Epidermal melanocyte (primary cell): ENCODE measurements around the gene CDS2.
A peak's percentile ranks its signal among the peaks of the same experiment; 100 is the strongest.

ENCODE experiments used
- DNase-seq: peaks from one replicate; pipeline ENCODE4 v3.0.0; 2011; ENCODE audit warnings: low spot score; ENCODE audit not compliant: insufficient read length

CDS2 gene

GRCh38 chr20:5180933-5181332, 54.1 kb downstream of the CDS2 start:
- no peak for DNase-seq

GRCh38 chr20:5181492-5181891, 54.7 kb downstream of the CDS2 start:
- no peak for DNase-seq

- DNase-seq: no peak
Measured at GRCh38 chr20:5181958-5182357, 55.1 kb downstream of the CDS2 start.

GRCh38 chr20:5182615-5183254, 55.9 kb downstream of the CDS2 start:
- DNase-seq: no peak

GRCh38 chr20:5183731-5184474, 57.1 kb downstream of the CDS2 start:
- DNase-seq: no peak

- DNase-seq: no peak
Measured at GRCh38 chr20:5184684-5185083, 57.9 kb downstream of the CDS2 start.

- no peak for DNase-seq
Measured at GRCh38 chr20:5187122-5187521, 60.3 kb downstream of the CDS2 start.

- no peak for DNase-seq
Measured at GRCh38 chr20:5188736-5189135, 61.9 kb downstream of the CDS2 start.

- no peak for DNase-seq
Measured at GRCh38 chr20:5189917-5190316, 63.1 kb downstream of the CDS2 start.

- DNase-seq: no peak
Measured at GRCh38 chr20:5190444-5190843, 63.6 kb downstream of the CDS2 start.

GRCh38 chr20:5191829-5192569, 65.2 kb downstream of the CDS2 start:
- DNase-seq: peak; percentile 76

- DNase-seq: no peak
Measured at GRCh38 chr20:5192570-5193431, 66.0 kb downstream of the CDS2 start.

- no peak for DNase-seq
Measured at GRCh38 chr20:5195655-5196054, 68.8 kb downstream of the CDS2 start.

GRCh38 chr20:5196149-5196548, 69.3 kb downstream of the CDS2 start:
- DNase-seq: no peak

- no peak for DNase-seq
Measured at GRCh38 chr20:5197270-5197827, 70.5 kb downstream of the CDS2 start.

- no peak for DNase-seq
Measured at GRCh38 chr20:5197847-5198650, 71.2 kb downstream of the CDS2 start.

GRCh38 chr20:5198651-5198924, 71.8 kb downstream of the CDS2 start:
- DNase-seq: no peak

- no peak for DNase-seq
Measured at GRCh38 chr20:5203380-5203779, 76.6 kb downstream of the CDS2 start.

GRCh38 chr20:5205348-5206210, 78.8 kb downstream of the CDS2 start:
- DNase-seq: peak; percentile 75

- DNase-seq: no peak
Measured at GRCh38 chr20:5207138-5207537, 80.3 kb downstream of the CDS2 start.
